Neural cell (in vitro differentiated cells): ENCODE results near the gene BRI3. TPM values are rescaled to one million over a fixed set of nuclear protein-coding genes. Genes with fewer than 3 reads are reported as not detected.

Source experiments
- H2AFZ ChIP-seq: fragments of 200-600, 300-800 bp; sonication (generic), shearing (Covaris generic); 2 replicates; pipeline ENCODE4 v1.6.0; 2014; ENCODE audit warnings: low read depth, mild to moderate bottlenecking, antibody characterized with exemption, low read length, moderate library complexity
- H3F3A ChIP-seq: fragments of 200-600 bp; shearing (Covaris generic); 2 replicates; pipeline ENCODE4 v1.6.1; 2016; ENCODE audit warnings: mild to moderate bottlenecking, moderate library complexity, mixed read lengths, antibody characterized with exemption, low read length; ENCODE audit not compliant: insufficient read depth, poor library complexity, severe bottlenecking
- H3K27ac ChIP-seq: fragments of 200-600, 300-800 bp; sonication (generic), shearing (Covaris generic); 2 replicates; pipeline ENCODE4 v1.5.1; 2014; ENCODE audit warnings: mild to moderate bottlenecking, low read length, moderate library complexity
- H3K27me3 ChIP-seq: fragments of 300-800, 200-600 bp; sonication (generic), shearing (Covaris generic); 2 replicates; pipeline ENCODE4 v1.6.0; 2014; ENCODE audit warnings: mild to moderate bottlenecking, low read depth, low read length, moderate library complexity; ENCODE audit not compliant: insufficient read depth
- H3K36me3 ChIP-seq: fragments of 300-800, 200-600 bp; sonication (generic), shearing (Covaris generic); 2 replicates; pipeline ENCODE4 v1.5.1; 2014; ENCODE audit warnings: mild to moderate bottlenecking, antibody characterized with exemption, low read length, moderate library complexity; ENCODE audit not compliant: insufficient read depth
- H3K4me2 ChIP-seq: fragments of 300-800, 200-600 bp; sonication (generic), shearing (Covaris generic); 2 replicates; pipeline ENCODE4 v1.6.0; 2014; ENCODE audit warnings: mild to moderate bottlenecking, low read length
- H3K4me3 ChIP-seq: fragments of 300-800, 200-600 bp; sonication (generic), shearing (Covaris generic); 2 replicates; pipeline ENCODE4 v1.5.1; 2014; ENCODE audit warnings: mild to moderate bottlenecking, low read length, moderate library complexity
- H3K79me2 ChIP-seq: fragments of 200-600 bp; shearing (Covaris generic); replicated peaks from 2 replicates; pipeline ENCODE4 v1.6.0; 2014; ENCODE audit warnings: mild to moderate bottlenecking, low read length, moderate library complexity; ENCODE audit not compliant: insufficient read depth
- H3K9ac ChIP-seq: fragments of 300-800, 200-600 bp; sonication (generic), shearing (Covaris generic); 2 replicates; pipeline ENCODE4 v1.6.1; 2016; ENCODE audit warnings: mild to moderate bottlenecking, low read length, mixed read lengths
- H3K9me2 ChIP-seq: fragments of 200-600 bp; shearing (Covaris generic); 2 replicates; pipeline ENCODE4 v1.6.1; 2016; ENCODE audit warnings: mild to moderate bottlenecking, low read length, mixed read lengths; ENCODE audit not compliant: insufficient read depth
- H3K9me3 ChIP-seq: fragments of 200-600, 300-800 bp; sonication (generic), shearing (Covaris generic); 2 replicates; pipeline ENCODE4 v1.6.1; 2016; ENCODE audit warnings: mild to moderate bottlenecking, mixed run types, low read length, moderate library complexity, mixed read lengths
- H4K20me1 ChIP-seq: fragments of 200-600 bp; shearing (Covaris generic); 2 replicates; pipeline ENCODE4 v1.6.1; 2016; ENCODE audit warnings: mild to moderate bottlenecking, mixed run types; ENCODE audit not compliant: insufficient read depth
- EP300 ChIP-seq: fragments of 450-650 bp; conservative IDR thresholded peaks from 2 replicates; pipeline ENCODE4 v1.6.1; 2014; ENCODE audit warnings: antibody characterized with exemption, mild to moderate bottlenecking, moderate library complexity; ENCODE audit not compliant: poor library complexity, severe bottlenecking
- EZH2 ChIP-seq: fragments of 200-600, 300-800 bp; shearing (Covaris generic), sonication (generic); IDR thresholded peaks from 2 replicates; pipeline ENCODE4 v1.6.1; 2014; ENCODE audit warnings: antibody characterized with exemption, low read length, borderline replicate concordance, mild to moderate bottlenecking; ENCODE audit not compliant: insufficient read depth, poor library complexity, severe bottlenecking
- MXI1 ChIP-seq: fragments of 450-650 bp; conservative IDR thresholded peaks from 2 replicates; pipeline ENCODE4 v1.6.1; 2014; ENCODE audit warnings: antibody characterized with exemption, mild to moderate bottlenecking; ENCODE audit not compliant: poor library complexity, severe bottlenecking
- POLR2AphosphoS5 ChIP-seq: IDR thresholded peaks from 2 replicates; pipeline ENCODE4 v1.6.1; 2012
- RAD21 ChIP-seq: fragments of 450-650 bp; conservative IDR thresholded peaks from 2 replicates; pipeline ENCODE4 v1.6.1; 2014; ENCODE audit warnings: antibody characterized with exemption, mild to moderate bottlenecking, moderate library complexity
- SMC3 ChIP-seq: fragments of 450-650 bp; conservative IDR thresholded peaks from 2 replicates; pipeline ENCODE4 v1.6.1; 2014; ENCODE audit warnings: antibody characterized with exemption, mild to moderate bottlenecking, moderate library complexity; ENCODE audit not compliant: poor library complexity
- polyA plus RNA-seq: library from polyadenylated mRNA; depleted of rRNA; stranded (reverse); fragments of >200 nt; gene quantifications from 2 replicates; pipeline ENCODE4 v1.2.3, GENCODE V29; 2014
- TF ChIP-seq, protein P1 (sequence below): IDR thresholded peaks from 2 replicates; pipeline ENCODE4 v1.6.1; 2012; ENCODE audit warnings: borderline replicate concordance
- TF ChIP-seq, protein P2 (sequence below): fragments of 450-650 bp; IDR thresholded peaks from 2 replicates; pipeline ENCODE4 v1.5.1; 2014; ENCODE audit warnings: antibody characterized with exemption, mild to moderate bottlenecking, moderate library complexity; ENCODE audit not compliant: poor library complexity, severe bottlenecking

BRI3 gene
- polyA plus RNA-seq, 1 donor from 2014 or later = 55.6 TPM

DNA sequence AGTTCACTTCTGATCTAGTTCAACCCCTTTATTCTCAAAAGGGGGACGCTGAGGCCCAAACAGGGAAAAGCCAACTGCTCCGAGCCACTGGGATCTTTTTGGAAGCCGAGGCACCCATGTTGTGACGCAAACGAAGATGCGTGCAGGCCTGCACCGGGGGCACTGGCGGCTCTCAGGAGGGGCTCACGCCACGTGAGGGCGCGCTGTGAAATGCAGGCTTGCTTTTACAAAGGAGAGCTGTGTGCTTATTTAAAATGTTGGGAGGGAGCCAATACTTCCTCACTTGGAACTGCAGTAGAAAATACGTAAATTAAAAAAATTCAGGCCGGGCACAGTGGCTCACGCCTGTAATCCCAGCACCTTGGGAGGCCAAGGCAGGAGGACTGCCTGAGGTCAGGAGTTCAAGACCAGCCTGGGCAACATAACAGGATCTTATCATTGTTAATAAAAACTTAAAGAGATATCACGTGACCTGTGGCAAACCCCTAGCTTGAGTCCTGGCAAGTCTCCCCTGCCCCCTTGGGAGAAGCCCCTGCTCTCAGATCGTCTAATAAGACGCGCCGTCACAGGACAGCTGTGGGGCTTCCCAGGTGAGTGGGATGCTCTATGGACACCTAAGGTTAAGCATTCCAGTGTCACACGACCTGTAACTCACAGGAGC lies 16.3 kb downstream of the BRI3 start:
- Histone ChIP-seq H3F3A (no peaks in the 10 kb centered on the region), H3K9me2 (no peaks in the 10 kb centered on the region), H3K9me3 (no peaks in the 10 kb centered on the region), H2AFZ (no peak overlapping the region), H3K9ac (no peak overlapping the region), H3K4me3 (no peak overlapping the region), H3K4me2 (no peak overlapping the region), H3K36me3 (no peaks in the 10 kb centered on the region), H4K20me1 (no peaks in the 10 kb centered on the region), H3K27ac (no peak overlapping the region), H3K27me3 (no peaks in the 10 kb centered on the region), H3K79me2 (no peaks in the 10 kb centered on the region)
- TF ChIP-seq POLR2AphosphoS5 (no peak), MXI1 (no peak), EP300 (no peak), EZH2 (no peak), RAD21 (no peak), SMC3 (no peak)
- TF ChIP-seq, protein P1, sequence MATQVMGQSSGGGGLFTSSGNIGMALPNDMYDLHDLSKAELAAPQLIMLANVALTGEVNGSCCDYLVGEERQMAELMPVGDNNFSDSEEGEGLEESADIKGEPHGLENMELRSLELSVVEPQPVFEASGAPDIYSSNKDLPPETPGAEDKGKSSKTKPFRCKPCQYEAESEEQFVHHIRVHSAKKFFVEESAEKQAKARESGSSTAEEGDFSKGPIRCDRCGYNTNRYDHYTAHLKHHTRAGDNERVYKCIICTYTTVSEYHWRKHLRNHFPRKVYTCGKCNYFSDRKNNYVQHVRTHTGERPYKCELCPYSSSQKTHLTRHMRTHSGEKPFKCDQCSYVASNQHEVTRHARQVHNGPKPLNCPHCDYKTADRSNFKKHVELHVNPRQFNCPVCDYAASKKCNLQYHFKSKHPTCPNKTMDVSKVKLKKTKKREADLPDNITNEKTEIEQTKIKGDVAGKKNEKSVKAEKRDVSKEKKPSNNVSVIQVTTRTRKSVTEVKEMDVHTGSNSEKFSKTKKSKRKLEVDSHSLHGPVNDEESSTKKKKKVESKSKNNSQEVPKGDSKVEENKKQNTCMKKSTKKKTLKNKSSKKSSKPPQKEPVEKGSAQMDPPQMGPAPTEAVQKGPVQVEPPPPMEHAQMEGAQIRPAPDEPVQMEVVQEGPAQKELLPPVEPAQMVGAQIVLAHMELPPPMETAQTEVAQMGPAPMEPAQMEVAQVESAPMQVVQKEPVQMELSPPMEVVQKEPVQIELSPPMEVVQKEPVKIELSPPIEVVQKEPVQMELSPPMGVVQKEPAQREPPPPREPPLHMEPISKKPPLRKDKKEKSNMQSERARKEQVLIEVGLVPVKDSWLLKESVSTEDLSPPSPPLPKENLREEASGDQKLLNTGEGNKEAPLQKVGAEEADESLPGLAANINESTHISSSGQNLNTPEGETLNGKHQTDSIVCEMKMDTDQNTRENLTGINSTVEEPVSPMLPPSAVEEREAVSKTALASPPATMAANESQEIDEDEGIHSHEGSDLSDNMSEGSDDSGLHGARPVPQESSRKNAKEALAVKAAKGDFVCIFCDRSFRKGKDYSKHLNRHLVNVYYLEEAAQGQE = no peak
- TF ChIP-seq, protein P2, sequence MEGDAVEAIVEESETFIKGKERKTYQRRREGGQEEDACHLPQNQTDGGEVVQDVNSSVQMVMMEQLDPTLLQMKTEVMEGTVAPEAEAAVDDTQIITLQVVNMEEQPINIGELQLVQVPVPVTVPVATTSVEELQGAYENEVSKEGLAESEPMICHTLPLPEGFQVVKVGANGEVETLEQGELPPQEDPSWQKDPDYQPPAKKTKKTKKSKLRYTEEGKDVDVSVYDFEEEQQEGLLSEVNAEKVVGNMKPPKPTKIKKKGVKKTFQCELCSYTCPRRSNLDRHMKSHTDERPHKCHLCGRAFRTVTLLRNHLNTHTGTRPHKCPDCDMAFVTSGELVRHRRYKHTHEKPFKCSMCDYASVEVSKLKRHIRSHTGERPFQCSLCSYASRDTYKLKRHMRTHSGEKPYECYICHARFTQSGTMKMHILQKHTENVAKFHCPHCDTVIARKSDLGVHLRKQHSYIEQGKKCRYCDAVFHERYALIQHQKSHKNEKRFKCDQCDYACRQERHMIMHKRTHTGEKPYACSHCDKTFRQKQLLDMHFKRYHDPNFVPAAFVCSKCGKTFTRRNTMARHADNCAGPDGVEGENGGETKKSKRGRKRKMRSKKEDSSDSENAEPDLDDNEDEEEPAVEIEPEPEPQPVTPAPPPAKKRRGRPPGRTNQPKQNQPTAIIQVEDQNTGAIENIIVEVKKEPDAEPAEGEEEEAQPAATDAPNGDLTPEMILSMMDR = no peak

DNA sequence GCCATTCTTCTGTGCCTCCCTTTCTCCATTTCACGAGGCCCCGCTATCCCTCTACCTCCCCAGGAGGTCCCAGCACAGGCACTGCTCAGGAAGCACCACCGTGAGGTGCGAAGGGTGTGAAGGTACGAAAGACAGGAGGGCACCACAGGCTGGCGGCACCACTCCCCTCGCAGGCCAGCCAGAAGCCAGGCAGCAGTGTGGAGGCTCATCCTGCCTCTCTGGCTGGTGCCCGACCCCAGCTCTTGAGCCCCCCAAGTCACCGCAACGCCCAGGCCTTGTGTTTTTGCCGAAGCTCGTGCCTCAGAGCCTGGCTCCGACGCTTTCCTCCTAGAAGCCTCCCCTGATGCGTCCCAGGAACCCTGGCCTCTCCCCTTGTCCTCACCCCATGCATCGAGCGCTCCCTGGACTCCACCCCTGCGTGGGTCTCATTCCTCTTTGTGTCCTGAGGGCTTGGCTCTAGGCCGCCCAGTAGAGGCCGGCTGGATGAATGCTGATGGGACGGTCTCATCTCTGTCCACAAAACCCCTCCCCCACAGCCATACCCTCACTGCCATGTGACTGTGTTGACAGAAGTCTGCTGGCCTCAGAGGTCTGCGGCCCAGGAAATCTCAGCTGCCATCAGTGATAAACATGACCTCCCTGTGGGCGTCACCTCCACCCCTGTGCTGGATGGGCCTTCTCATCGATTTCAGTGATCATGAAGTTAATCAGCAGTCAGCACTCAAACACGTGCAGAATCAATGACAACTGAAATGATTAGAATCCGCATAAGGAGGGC lies 19.3 kb downstream of the BRI3 start:
- Histone ChIP-seq H3K27me3 (no peaks in the 10 kb centered on the region), H3K9me3 (no peaks in the 10 kb centered on the region), H3F3A (no peaks in the 10 kb centered on the region), H3K9me2 (no peaks in the 10 kb centered on the region), H3K36me3 (no peaks in the 10 kb centered on the region), H3K4me3 (no peak overlapping the region), H3K9ac (no peak overlapping the region), H3K4me2 (no peak overlapping the region), H4K20me1 (no peaks in the 10 kb centered on the region), H3K27ac (no peak overlapping the region), H2AFZ (no peak overlapping the region), H3K79me2 (no peaks in the 10 kb centered on the region)
- TF ChIP-seq EZH2 (no peak), SMC3 (no peak), POLR2AphosphoS5 (no peak), RAD21 (no peak), EP300 (no peak)
- TF ChIP-seq, protein P1 = no peak
